CD4-positive, alpha-beta T cell treated with Interleukin-6 for 4 hours (primary cell): ENCODE results near the gene GPR137B.

ENCODE experiments used
- DNase-seq: peaks from one replicate; pipeline ENCODE4 v3.0.0-alpha.2; 2020; ENCODE audit warnings: mixed read lengths

GPR137B gene

GRCh38 chr1:236142253-236143103, at the start of gene GPR137B:
GPR137B (plus strand) TSS chr1:236142539; CDS start chr1:236142623, 84 bp downstream.
- DNase-seq: peak; percentile 58

GRCh38 chr1:236092899-236093298, 49.4 kb upstream of the GPR137B start:
- no peak for DNase-seq

GRCh38 chr1:236095705-236096520, 46.4 kb upstream of the GPR137B start:
- DNase-seq: no peak

GRCh38 chr1:236096660-236097482, 45.5 kb upstream of the GPR137B start:
- DNase-seq: peak; percentile 65

- DNase-seq: no peak
Measured at GRCh38 chr1:236098267-236098666, 44.1 kb upstream of the GPR137B start.

- no peak for DNase-seq
Measured at GRCh38 chr1:236099355-236099974, 42.9 kb upstream of the GPR137B start.

- DNase-seq: no peak
Measured at GRCh38 chr1:236100799-236101198, 41.5 kb upstream of the GPR137B start.

GRCh38 chr1:236101233-236102200, 40.8 kb upstream of the GPR137B start:
- DNase-seq: no peak

GRCh38 chr1:236102611-236103010, 39.7 kb upstream of the GPR137B start:
- no peak for DNase-seq

- DNase-seq: no peak
Measured at GRCh38 chr1:236103059-236103458, 39.3 kb upstream of the GPR137B start.

- DNase-seq: peak; percentile 61
Measured at GRCh38 chr1:236103646-236104218, 38.6 kb upstream of the GPR137B start.

GRCh38 chr1:236107121-236107907, 35.0 kb upstream of the GPR137B start:
- no peak for DNase-seq

- DNase-seq: no peak
Measured at GRCh38 chr1:236108027-236108648, 34.2 kb upstream of the GPR137B start.

GRCh38 chr1:236110137-236110536, 32.2 kb upstream of the GPR137B start:
- DNase-seq: no peak

- no peak for DNase-seq
Measured at GRCh38 chr1:236111527-236112331, 30.6 kb upstream of the GPR137B start.

GRCh38 chr1:236112332-236112627, 30.1 kb upstream of the GPR137B start:
- DNase-seq: no peak

- DNase-seq: no peak
Measured at GRCh38 chr1:236113324-236114032, 28.9 kb upstream of the GPR137B start.

GRCh38 chr1:236114076-236114747, 28.1 kb upstream of the GPR137B start:
- DNase-seq: no peak
